ENCODE measurements around the gene TXNDC16. TPM values are rescaled to one million over a fixed set of nuclear protein-coding genes. Genes with fewer than 3 reads are reported as not detected.

TXNDC16 gene
- total RNA-seq, 1 donor from 2014 or later: 8.2 TPM

GRCh38 chr14:52545584-52546317 is 6.6 kb downstream of the TXNDC16 start:
- Histone ChIP-seq H3K36me3 (no peaks in the 10 kb centered on the region), H3K27ac (no peak overlapping the region), H3K9me3 (no peaks in the 10 kb centered on the region), H3K4me3 (no peak overlapping the region), H3K27me3 (ENCODE audit: low read depth) (no peaks in the 10 kb centered on the region), H3K4me1 (peaks cover 2% of the 10 kb centered on the region)
- TF ChIP-seq CTCF (IDR thresholded peaks at IDR 0.05): no peak
- no peak for DNase-seq
- no peak for ATAC-seq
- intact Hi-C loops (cut with DNase I): no loop called here

GRCh38 chr14:52538623-52539022 is 13.7 kb downstream of the TXNDC16 start:
- H3K4me1 ChIP-seq: no peaks in the 10 kb centered on the region
- no peaks in the 10 kb centered on the region for H3K9me3 ChIP-seq
- intact Hi-C loops (cut with DNase I): no loop called here

GRCh38 chr14:52536269-52536668 is 16.0 kb downstream of the TXNDC16 start:
- TF ChIP-seq CTCF (IDR thresholded peaks at IDR 0.05): no peak
- ATAC-seq (no peak), DNase-seq (no peak)
- Histone ChIP-seq H3K27ac (no peak overlapping the region), H3K9me3 (no peaks in the 10 kb centered on the region), H3K36me3 (peaks cover 34% of the 10 kb centered on the region), H3K27me3 (ENCODE audit: low read depth) (no peaks in the 10 kb centered on the region), H3K4me1 (no peaks in the 10 kb centered on the region), H3K4me3 (no peak overlapping the region)
- intact Hi-C loops (cut with DNase I): no loop called here

More at GRCh38 chr14:52538623-52539022, 13.7 kb downstream of the TXNDC16 start:
- no peaks in the 10 kb centered on the region for H3K27me3 ChIP-seq (ENCODE audit: low read depth)
- DNase-seq (no peak), ATAC-seq (no peak)
- TF ChIP-seq CTCF (IDR thresholded peaks at IDR 0.05): no peak
- peaks cover 34% of the 10 kb centered on the region for H3K36me3 ChIP-seq
- H3K4me3 ChIP-seq: no peak overlapping the region
- no peak overlapping the region for H3K27ac ChIP-seq

- no peak for DNase-seq
- Histone ChIP-seq H3K27ac (no peak overlapping the region), H3K36me3 (peaks cover 25% of the 10 kb centered on the region)
Measured at GRCh38 chr14:52531481-52531880, 20.8 kb downstream of the TXNDC16 start.

GRCh38 chr14:52527052-52527451 is 25.3 kb downstream of the TXNDC16 start:
- intact Hi-C loops (cut with DNase I): no loop called here
- no peak for TF ChIP-seq CTCF (IDR thresholded peaks at IDR 0.05)
- ATAC-seq: no peak

More at GRCh38 chr14:52531481-52531880, 20.8 kb downstream of the TXNDC16 start:
- Histone ChIP-seq H3K27me3 (ENCODE audit: low read depth) (no peaks in the 10 kb centered on the region), H3K9me3 (no peaks in the 10 kb centered on the region), H3K4me1 (no peaks in the 10 kb centered on the region), H3K4me3 (no peak overlapping the region)
- no peak for TF ChIP-seq CTCF (IDR thresholded peaks at IDR 0.05)
- intact Hi-C loops (cut with DNase I): no loop called here
- no peak for ATAC-seq

More at GRCh38 chr14:52527052-52527451, 25.3 kb downstream of the TXNDC16 start:
- no peaks in the 10 kb centered on the region for H3K36me3 ChIP-seq
- no peak for DNase-seq
- H3K27ac ChIP-seq: no peak overlapping the region
- H3K27me3 ChIP-seq (ENCODE audit: low read depth): no peaks in the 10 kb centered on the region
- no peaks in the 10 kb centered on the region for H3K4me1 ChIP-seq
- no peaks in the 10 kb centered on the region for H3K9me3 ChIP-seq
- H3K4me3 ChIP-seq: no peak overlapping the region

Data from lower lobe of right lung (tissue), 2 donors.